B cell (primary cell): ENCODE results near the gene PGA5. TPM values are rescaled to one million over a fixed set of nuclear protein-coding genes. Genes with fewer than 3 reads are reported as not detected.

Experiments
- ATAC-seq: fragments of 200-7000 bp; cut with Tn5 transposase; one replicate; pipeline ENCODE4 v1.10.0; 2021; ENCODE audit warnings: low read depth, mild to moderate bottlenecking, moderate number of reproducible peaks, moderate library complexity
- CTCF ChIA-PET: fragments of 350-600 bp; sonication (Branson Sonifier 250); formaldehyde crosslinking; loops from one replicate; lab custom pipeline; 2021; ENCODE audit warnings: antibody characterized with exemption, inconsistent platforms; lab: Charles Lee
- POLR2A ChIA-PET: fragments of 350-600 bp; sonication (Branson Sonifier 250); formaldehyde crosslinking; loops from one replicate; lab custom pipeline; 2021; ENCODE audit warnings: antibody characterized with exemption; lab: Charles Lee
- DNase-seq: peaks from one replicate; pipeline ENCODE4 v3.0.0; 2013
- H2AFZ ChIP-seq: 2 replicates; pipeline ENCODE4 v1.6.1; 2012; ENCODE audit warnings: mild to moderate bottlenecking, low read depth, low read length; ENCODE audit not compliant: insufficient read depth, poor library complexity, severe bottlenecking
- H3K27ac ChIP-seq, 2 donors: 1 replicate in 1 of 2; 2 replicates in 1 of 2; pipeline ENCODE4 v1.5.1; 2012 to 2013; ENCODE audit warnings: low read length in 2 of 2, mild to moderate bottlenecking in 2 of 2, moderate library complexity in 1 of 2
- H3K27me3 ChIP-seq, 4 experiments: fragments of 200-600 bp in 1 of 4; sonication (generic) in 1 of 4; replicated peaks in 1 of 4; 1 replicate in 2 of 4; 2 replicates in 2 of 4; pipeline versions ENCODE4 v1.6.1 to v1.7.0; 2013 to 2016; ENCODE audit warnings: low read length in 3 of 4, mild to moderate bottlenecking in 2 of 4, mixed read lengths in 1 of 4, moderate library complexity in 1 of 4; ENCODE audit not compliant: insufficient read depth in 4 of 4, control insufficient read depth in 3 of 4; ENCODE audit errors: control extremely low read depth in 1 of 4
- H3K36me3 ChIP-seq, 2 experiments: replicated peaks in 1 of 2; 1 replicate in 1 of 2; 2 replicates in 1 of 2; pipeline versions ENCODE4 v1.6.1 to v1.7.1; 2013; ENCODE audit warnings: low read length in 1 of 2; ENCODE audit not compliant: insufficient read depth in 2 of 2, control insufficient read depth in 1 of 2; ENCODE audit errors: control extremely low read depth in 1 of 2, extremely low read depth in 1 of 2
- H3K4me1 ChIP-seq, 2 donors: fragments of 200-600 bp in 1 of 2; sonication (generic) in 1 of 2; 1 replicate in 1 of 2; 2 replicates in 1 of 2; pipeline versions ENCODE4 v1.5.1 to v1.6.1; 2013 to 2017; ENCODE audit warnings: low read length in 2 of 2; ENCODE audit not compliant: control insufficient read depth in 2 of 2, insufficient read depth in 2 of 2
- H3K4me2 ChIP-seq: replicated peaks from 2 replicates; pipeline ENCODE3; 2012; ENCODE audit warnings: mild to moderate bottlenecking, low read depth, low read length; ENCODE audit not compliant: poor library complexity, severe bottlenecking
- H3K4me3 ChIP-seq, 5 experiments: fragments of 200-600 bp in 1 of 5; sonication (generic) in 1 of 5; 1 replicate in 3 of 5; 2 replicates in 2 of 5; pipeline versions ENCODE4 v1.5.1 to v1.7.0; 2011 to 2016; ENCODE audit warnings: low read length in 4 of 5, mild to moderate bottlenecking in 4 of 5, low read depth in 2 of 5, control low read depth in 1 of 5, moderate library complexity in 1 of 5; ENCODE audit not compliant: insufficient read depth in 1 of 5; ENCODE audit errors: control extremely low read depth in 1 of 5, extremely low read depth in 1 of 5
- H3K79me2 ChIP-seq: fragments of 200-600 bp; sonication (generic); one replicate; pipeline ENCODE4 v1.6.0; 2016; ENCODE audit warnings: low read length; ENCODE audit not compliant: control insufficient read depth, insufficient read depth
- H3K9ac ChIP-seq: fragments of 200-600 bp; sonication (generic); 2 replicates; pipeline ENCODE4 v1.6.1; 2017; ENCODE audit warnings: mild to moderate bottlenecking, low read length, moderate library complexity
- H3K9me3 ChIP-seq, 3 donors: one replicate each; pipeline versions ENCODE4 v1.6.1 to v1.7.1; 2013; ENCODE audit warnings: low read length in 2 of 3; ENCODE audit not compliant: control insufficient read depth in 2 of 3, insufficient read depth in 1 of 3; ENCODE audit errors: control extremely low read depth in 1 of 3
- H4K20me1 ChIP-seq: 2 replicates; pipeline ENCODE4 v1.6.0; 2012; ENCODE audit warnings: mild to moderate bottlenecking, low read length; ENCODE audit not compliant: insufficient read depth, control insufficient read depth, poor library complexity, severe bottlenecking
- H3K27ac Mint-ChIP-seq: one replicate; pipeline ENCODE4 v1.8.0; 2021; ENCODE audit warnings: mixed read lengths
- H3K27me3 Mint-ChIP-seq: one replicate; pipeline ENCODE4 v1.8.0; 2021; ENCODE audit warnings: mixed read lengths
- H3K4me1 Mint-ChIP-seq: one replicate; pipeline ENCODE4 v1.8.0; 2021; ENCODE audit warnings: mixed read lengths
- H3K4me3 Mint-ChIP-seq: one replicate; pipeline ENCODE4 v1.8.0; 2021; ENCODE audit warnings: mixed read lengths
- H3K9me3 Mint-ChIP-seq: one replicate; pipeline ENCODE4 v1.8.0; 2022; ENCODE audit warnings: mixed read lengths; ENCODE audit not compliant: insufficient read depth
- EZH2 ChIP-seq: IDR thresholded peaks from 2 replicates; pipeline ENCODE4 v1.6.1; 2012; ENCODE audit warnings: borderline replicate concordance, low read depth, mild to moderate bottlenecking, moderate library complexity, low read length; ENCODE audit not compliant: insufficient read depth, poor library complexity, severe bottlenecking
- WGBS: methylation state at CpG from one replicate; pipeline ENCODE4 v1.1.5; 2013; ENCODE audit warnings: missing lambda C conversion rate; ENCODE audit not compliant: insufficient coverage; 5-methylcytosine and 5-hydroxymethylcytosine counted together
- intact Hi-C: fragments of 100-400 bp; cut with micrococcal nuclease; formaldehyde crosslinking; loops from one replicate; pipeline ENCODE4 v1.10.0; 2022
- polyA plus RNA-seq: library from polyadenylated mRNA; depleted of rRNA; stranded (reverse); fragments of >200 nt; gene quantifications from 2 replicates; pipeline ENCODE4 v1.2.3, GENCODE V29; 2012
- total RNA-seq, 2 donors: library from RNA; stranded (reverse); fragments of 120-200 nt in 1 of 2; gene quantifications; 1 replicate in 1 of 2; 2 replicates in 1 of 2; pipeline versions ENCODE4 v1.2.3 to v1.2.4, GENCODE V29; 2013 to 2022
- TF ChIP-seq, protein P1 (sequence below): fragments of 200-600 bp; IDR thresholded peaks from one replicate; pipeline ENCODE4 v1.8.0; 2022; ENCODE audit warnings: antibody characterized with exemption, mild to moderate bottlenecking

Gene PGA5
- total and polyA plus RNA-seq, 2 donors (not counting 1 experiment from before 2014, with no cell fraction given): not detected

DNA sequence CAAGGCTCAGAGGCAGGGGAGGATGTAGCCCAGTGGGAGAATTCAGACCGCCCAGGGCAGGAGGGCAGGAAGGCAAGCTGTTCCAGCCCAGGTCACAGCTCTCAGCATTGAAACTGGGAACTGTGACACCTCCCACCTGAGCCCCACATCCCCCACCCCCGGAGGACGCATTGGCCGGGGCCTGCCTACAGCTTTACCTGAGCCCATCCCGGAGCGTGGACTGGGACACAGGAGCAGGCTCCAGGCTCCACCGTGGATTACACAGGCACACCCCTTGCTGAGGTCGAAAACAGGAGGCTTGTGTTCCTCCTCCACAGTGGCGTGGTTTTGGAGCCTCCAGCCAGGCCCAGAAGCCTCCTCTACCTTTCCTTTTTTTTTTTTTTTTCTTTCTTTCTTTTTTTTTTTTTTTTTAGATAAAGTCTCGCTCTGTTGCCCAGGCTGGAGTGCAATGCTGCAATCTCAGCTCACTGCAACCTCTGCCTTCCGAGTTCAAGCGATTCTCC, 46.8 kb upstream of the PGA5 start:
- Histone ChIP-seq H3K4me1 (no peaks in the 10 kb centered on the region), H3K27ac (no peak overlapping the region), H2AFZ (no peak overlapping the region), H3K79me2 (no peaks in the 10 kb centered on the region), H3K9me3 (peaks cover 0 to 3% (median 3%) of the 10 kb centered on the region in 3 donors), H3K4me3 (no peak overlapping the region), H4K20me1 (no peaks in the 10 kb centered on the region), H3K27me3 (peaks cover 0 to 3% (median 0%) of the 10 kb centered on the region in 4 experiments), H3K9ac (no peak overlapping the region), H3K36me3 (no peaks in the 10 kb centered on the region), H3K4me2 (no peak overlapping the region)
- ChIA-PET POLR2A (no interaction called here), CTCF (interaction anchor here (0.9 kb wide), 1 partner anchor 364 kb away, joined by 3 read pairs; no protein-coding TSS in a partner anchor)
- no peak for DNase-seq
- no peak for ATAC-seq
- 87% methylated on average over 11 of the region's 12 CpGs for WGBS
- Mint-ChIP-seq H3K27ac (no peak overlapping the region), H3K9me3 (no peaks in the 10 kb centered on the region), H3K4me1 (no peaks in the 10 kb centered on the region), H3K4me3 (no peak overlapping the region), H3K27me3 (peaks cover 26% of the 10 kb centered on the region)
- no peak for TF ChIP-seq EZH2
- TF ChIP-seq, protein P1, sequence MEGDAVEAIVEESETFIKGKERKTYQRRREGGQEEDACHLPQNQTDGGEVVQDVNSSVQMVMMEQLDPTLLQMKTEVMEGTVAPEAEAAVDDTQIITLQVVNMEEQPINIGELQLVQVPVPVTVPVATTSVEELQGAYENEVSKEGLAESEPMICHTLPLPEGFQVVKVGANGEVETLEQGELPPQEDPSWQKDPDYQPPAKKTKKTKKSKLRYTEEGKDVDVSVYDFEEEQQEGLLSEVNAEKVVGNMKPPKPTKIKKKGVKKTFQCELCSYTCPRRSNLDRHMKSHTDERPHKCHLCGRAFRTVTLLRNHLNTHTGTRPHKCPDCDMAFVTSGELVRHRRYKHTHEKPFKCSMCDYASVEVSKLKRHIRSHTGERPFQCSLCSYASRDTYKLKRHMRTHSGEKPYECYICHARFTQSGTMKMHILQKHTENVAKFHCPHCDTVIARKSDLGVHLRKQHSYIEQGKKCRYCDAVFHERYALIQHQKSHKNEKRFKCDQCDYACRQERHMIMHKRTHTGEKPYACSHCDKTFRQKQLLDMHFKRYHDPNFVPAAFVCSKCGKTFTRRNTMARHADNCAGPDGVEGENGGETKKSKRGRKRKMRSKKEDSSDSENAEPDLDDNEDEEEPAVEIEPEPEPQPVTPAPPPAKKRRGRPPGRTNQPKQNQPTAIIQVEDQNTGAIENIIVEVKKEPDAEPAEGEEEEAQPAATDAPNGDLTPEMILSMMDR: no peak
- intact Hi-C loops: no loop called here

DNA sequence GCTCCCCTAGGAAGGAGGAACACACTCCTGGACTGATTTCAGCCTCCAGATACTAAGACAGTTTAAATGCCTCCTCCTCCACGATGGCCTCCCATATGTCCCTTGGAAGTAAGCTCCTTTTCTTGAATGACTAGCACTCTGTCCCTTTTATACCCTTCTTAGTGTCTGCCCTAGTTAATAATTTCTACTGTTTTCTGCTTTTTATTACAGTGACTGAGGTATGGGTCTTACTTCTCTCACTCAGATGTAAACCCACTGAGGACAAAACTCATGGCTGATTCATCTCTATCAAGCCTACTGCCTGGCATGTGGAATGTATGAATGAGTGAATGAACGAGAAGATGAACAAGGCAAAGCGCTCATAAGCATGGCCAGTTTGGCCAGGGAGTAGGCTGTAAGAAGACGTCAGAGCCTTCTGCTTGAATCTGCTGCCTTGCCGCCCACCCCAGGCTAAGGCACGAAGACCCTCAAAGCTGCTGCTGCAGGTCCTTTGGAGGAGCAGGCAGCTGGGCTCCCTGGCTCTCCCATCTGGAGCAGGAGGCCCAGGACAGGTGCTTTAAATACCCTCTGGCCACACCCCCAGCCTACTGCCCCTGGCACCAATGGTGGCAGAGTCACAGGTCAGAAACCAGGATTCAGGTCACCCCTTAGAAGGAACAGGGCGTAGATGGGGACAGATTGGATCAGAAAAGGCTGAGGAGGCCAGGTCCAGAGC, 45.8 kb upstream of the PGA5 start:
- Histone ChIP-seq H3K4me3 (no peak overlapping the region), H3K4me2 (no peak overlapping the region), H3K27ac (no peak overlapping the region), H3K4me1 (no peaks in the 10 kb centered on the region), H3K79me2 (no peaks in the 10 kb centered on the region), H4K20me1 (no peaks in the 10 kb centered on the region), H3K9ac (no peak overlapping the region), H3K36me3 (no peaks in the 10 kb centered on the region), H3K9me3 (peaks cover 0 to 3% (median 3%) of the 10 kb centered on the region in 3 donors), H3K27me3 (peaks cover 0 to 3% (median 0%) of the 10 kb centered on the region in 4 experiments), H2AFZ (no peak overlapping the region)
- ATAC-seq: no peak
- Mint-ChIP-seq H3K4me3 (no peak overlapping the region), H3K4me1 (no peaks in the 10 kb centered on the region), H3K27ac (no peak overlapping the region), H3K27me3 (peaks cover 24% of the 10 kb centered on the region), H3K9me3 (no peaks in the 10 kb centered on the region)
- TF ChIP-seq, protein P1: no peak
- no peak for TF ChIP-seq EZH2
- WGBS: 88% methylated on average over 7 of the region's 7 CpGs
- POLR2A ChIA-PET: no interaction called here
- CTCF ChIA-PET: interaction anchor here (1.2 kb wide), 1 partner anchor 8 kb away, joined by 3 read pairs; no protein-coding TSS in a partner anchor
- DNase-seq: no peak
- intact Hi-C loops: no loop called here
